Neutrophil (primary cell): ENCODE results near the gene SH3PXD2B.

ENCODE experiments used
- H3K27ac ChIP-seq: fragments of 200-600 bp; sonication (generic); 2 replicates; pipeline ENCODE4 v1.5.1; 2016; ENCODE audit warnings: mild to moderate bottlenecking, moderate library complexity
- H3K27me3 ChIP-seq: fragments of 200-600 bp; sonication (generic); 2 replicates; pipeline ENCODE4 v1.6.0; 2016; ENCODE audit warnings: mild to moderate bottlenecking
- H3K36me3 ChIP-seq: fragments of 200-600 bp; sonication (generic); 2 replicates; pipeline ENCODE4 v1.5.1; 2017
- H3K4me1 ChIP-seq, 2 experiments: fragments of 200-600 bp in 1 of 2; sonication (generic) in 1 of 2; 1 replicate in 1 of 2; 2 replicates in 1 of 2; pipeline versions ENCODE4 v1.5.1 to v1.6.1; 2013 to 2016; ENCODE audit warnings: low read depth in 1 of 2, low read length in 1 of 2, mild to moderate bottlenecking in 1 of 2, moderate library complexity in 1 of 2; ENCODE audit not compliant: control insufficient read depth in 1 of 2, insufficient read depth in 1 of 2
- H3K4me3 ChIP-seq, 2 experiments: fragments of 200-600 bp in 1 of 2; sonication (generic) in 1 of 2; 1 replicate in 1 of 2; 2 replicates in 1 of 2; pipeline ENCODE4 v1.5.1; 2013 to 2016; ENCODE audit warnings: low read depth in 1 of 2, low read length in 1 of 2, mild to moderate bottlenecking in 1 of 2, moderate library complexity in 1 of 2
- H3K9me3 ChIP-seq: fragments of 200-600 bp; sonication (generic); 2 replicates; pipeline ENCODE4 v1.5.1; 2016
- CTCF ChIP-seq: fragments of 200-600 bp; sonication (generic); IDR thresholded peaks from 2 replicates; pipeline ENCODE4 v1.5.1; 2016; ENCODE audit warnings: antibody characterized with exemption

The SH3PXD2B gene

GRCh38 chr5:172426086-172426485 lies 28.2 kb downstream of the SH3PXD2B start:
- Histone ChIP-seq H3K27ac (no peak overlapping the region), H3K36me3 (no peaks in the 10 kb centered on the region), H3K4me3 (no peak overlapping the region), H3K9me3 (no peaks in the 10 kb centered on the region), H3K27me3 (peaks cover 64% of the 10 kb centered on the region), H3K4me1 (peaks cover 0 to 17% of the 10 kb centered on the region in 2 experiments)
- TF ChIP-seq CTCF = no peak

- TF ChIP-seq CTCF = no peak
- Histone ChIP-seq H3K27ac (no peak overlapping the region), H3K4me1 (peaks cover 6 to 24% of the 10 kb centered on the region in 2 experiments), H3K36me3 (no peaks in the 10 kb centered on the region), H3K9me3 (no peaks in the 10 kb centered on the region), H3K4me3 (no peak overlapping the region), H3K27me3 (peaks cover 63% of the 10 kb centered on the region)
Observed at GRCh38 chr5:172425402-172425801, 28.9 kb downstream of the SH3PXD2B start.

GRCh38 chr5:172424808-172425207 lies 29.5 kb downstream of the SH3PXD2B start:
- H3K4me3 ChIP-seq = no peak overlapping the region
- H3K27ac ChIP-seq = no peak overlapping the region
- H3K27me3 ChIP-seq = peaks cover 57% of the 10 kb centered on the region
- H3K4me1 ChIP-seq = peaks cover 12 to 29% of the 10 kb centered on the region in 2 experiments
- no peak for TF ChIP-seq CTCF
- no peaks in the 10 kb centered on the region for H3K9me3 ChIP-seq
- no peaks in the 10 kb centered on the region for H3K36me3 ChIP-seq

- H3K9me3 ChIP-seq = no peaks in the 10 kb centered on the region
- no peak overlapping the region for H3K4me3 ChIP-seq
- H3K4me1 ChIP-seq = peaks cover 18 to 29% of the 10 kb centered on the region in 2 experiments
- peaks cover 50% of the 10 kb centered on the region for H3K27me3 ChIP-seq
- H3K27ac ChIP-seq = no peak overlapping the region
- H3K36me3 ChIP-seq = no peaks in the 10 kb centered on the region
- TF ChIP-seq CTCF = no peak
Observed at GRCh38 chr5:172424111-172424490, 30.2 kb downstream of the SH3PXD2B start.

GRCh38 chr5:172423379-172424110 lies 30.8 kb downstream of the SH3PXD2B start:
- Histone ChIP-seq H3K27me3 (peaks cover 44% of the 10 kb centered on the region), H3K4me1 (peaks cover 18 to 29% of the 10 kb centered on the region in 2 experiments), H3K9me3 (no peaks in the 10 kb centered on the region), H3K4me3 (no peak overlapping the region), H3K27ac (no peak overlapping the region), H3K36me3 (no peaks in the 10 kb centered on the region)
- no peak for TF ChIP-seq CTCF
